Suprapubic skin (tissue), 4 donors: ENCODE data around the gene RAPGEF2.

Experiments used
- EP300 ChIP-seq: sonication (generic); formaldehyde crosslinking; IDR thresholded peaks from one replicate; pipeline ENCODE4 v1.6.1; 2017; ENCODE audit warnings: antibody characterized with exemption
- POLR2AphosphoS5 ChIP-seq, 3 donors: sonication (generic); formaldehyde crosslinking; IDR thresholded peaks; one replicate each; pipeline ENCODE4 v1.6.1; 2017; ENCODE audit warnings: antibody characterized with exemption in 3 of 3
- TF ChIP-seq, protein P1 (sequence below), 2 donors: fragments of 200-600 bp in 1 of 2; fragments of 450-650 bp in 1 of 2; sonication (generic) in 1 of 2; IDR thresholded peaks; one replicate each; pipeline ENCODE4 v1.5.1; 2016 to 2019; ENCODE audit warnings: antibody characterized with exemption in 2 of 2, mild to moderate bottlenecking in 1 of 2, moderate library complexity in 1 of 2

DNA sequence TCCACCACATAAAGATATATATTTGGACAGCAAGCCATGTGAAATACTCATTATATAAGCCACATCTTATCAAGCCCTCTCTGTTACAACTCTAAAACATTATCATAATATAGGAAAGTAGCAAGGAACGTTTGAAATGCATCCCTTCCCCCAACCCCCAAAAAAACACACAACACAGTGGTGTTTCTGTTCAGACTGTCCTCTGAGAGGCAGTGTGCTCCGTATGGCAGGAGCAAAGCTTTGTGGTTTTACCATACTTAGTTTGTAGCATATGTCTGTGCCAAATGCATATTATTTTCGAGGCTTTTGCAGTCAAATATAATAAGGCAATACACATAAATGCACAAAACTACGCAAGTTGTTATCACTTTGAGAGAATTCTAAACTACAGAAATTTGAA is 194.2 kb downstream of the RAPGEF2 start:
- TF ChIP-seq, protein P1, sequence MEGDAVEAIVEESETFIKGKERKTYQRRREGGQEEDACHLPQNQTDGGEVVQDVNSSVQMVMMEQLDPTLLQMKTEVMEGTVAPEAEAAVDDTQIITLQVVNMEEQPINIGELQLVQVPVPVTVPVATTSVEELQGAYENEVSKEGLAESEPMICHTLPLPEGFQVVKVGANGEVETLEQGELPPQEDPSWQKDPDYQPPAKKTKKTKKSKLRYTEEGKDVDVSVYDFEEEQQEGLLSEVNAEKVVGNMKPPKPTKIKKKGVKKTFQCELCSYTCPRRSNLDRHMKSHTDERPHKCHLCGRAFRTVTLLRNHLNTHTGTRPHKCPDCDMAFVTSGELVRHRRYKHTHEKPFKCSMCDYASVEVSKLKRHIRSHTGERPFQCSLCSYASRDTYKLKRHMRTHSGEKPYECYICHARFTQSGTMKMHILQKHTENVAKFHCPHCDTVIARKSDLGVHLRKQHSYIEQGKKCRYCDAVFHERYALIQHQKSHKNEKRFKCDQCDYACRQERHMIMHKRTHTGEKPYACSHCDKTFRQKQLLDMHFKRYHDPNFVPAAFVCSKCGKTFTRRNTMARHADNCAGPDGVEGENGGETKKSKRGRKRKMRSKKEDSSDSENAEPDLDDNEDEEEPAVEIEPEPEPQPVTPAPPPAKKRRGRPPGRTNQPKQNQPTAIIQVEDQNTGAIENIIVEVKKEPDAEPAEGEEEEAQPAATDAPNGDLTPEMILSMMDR (IDR thresholded peaks at IDR 0.05) = no peak
- TF ChIP-seq EP300 = no peak
- TF ChIP-seq POLR2AphosphoS5 (IDR thresholded peaks at IDR 0.05) = no peak
